Effector CD4-positive, alpha-beta T cell (primary cell): Measurements from ENCODE around the gene EFCAB5.
"Not testable (repeated sequence)": the region's sequence is repeated elsewhere in the genome, so short reads cannot be mapped to it uniquely, and the experiment has no call there.

Source experiments
- DNase-seq: peaks from one replicate; pipeline ENCODE4 v3.0.0-alpha.2; 2020

The EFCAB5 gene

DNA sequence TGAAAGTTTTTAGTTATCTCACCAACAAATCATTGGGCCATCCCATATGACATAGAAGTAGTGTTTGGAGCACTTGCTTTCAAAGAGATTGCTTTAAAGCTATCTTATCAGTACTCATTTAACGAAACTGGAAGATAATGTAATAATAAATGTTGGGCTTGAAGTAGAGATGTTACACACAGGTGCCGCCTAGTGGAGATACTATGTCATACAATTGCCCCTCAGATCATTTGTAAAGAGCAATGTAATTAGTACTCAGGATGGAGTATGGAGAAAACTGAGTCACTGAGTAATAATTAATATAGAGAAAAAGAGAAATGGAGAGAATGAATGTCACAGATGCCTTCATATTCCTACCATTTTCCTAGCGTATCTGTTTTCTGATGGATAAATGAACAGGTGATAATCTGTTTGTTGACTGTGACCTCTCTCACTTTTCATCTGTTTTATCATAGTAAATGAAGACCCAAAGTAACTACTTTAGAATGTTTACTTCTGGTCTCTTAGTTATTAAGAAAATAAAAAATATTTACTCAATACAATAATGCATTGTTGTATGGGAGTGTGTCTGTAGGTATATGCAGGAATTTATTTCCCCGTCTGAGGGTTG, 80.4 kb downstream of the EFCAB5 start:
- peak; percentile 12 for DNase-seq

DNA sequence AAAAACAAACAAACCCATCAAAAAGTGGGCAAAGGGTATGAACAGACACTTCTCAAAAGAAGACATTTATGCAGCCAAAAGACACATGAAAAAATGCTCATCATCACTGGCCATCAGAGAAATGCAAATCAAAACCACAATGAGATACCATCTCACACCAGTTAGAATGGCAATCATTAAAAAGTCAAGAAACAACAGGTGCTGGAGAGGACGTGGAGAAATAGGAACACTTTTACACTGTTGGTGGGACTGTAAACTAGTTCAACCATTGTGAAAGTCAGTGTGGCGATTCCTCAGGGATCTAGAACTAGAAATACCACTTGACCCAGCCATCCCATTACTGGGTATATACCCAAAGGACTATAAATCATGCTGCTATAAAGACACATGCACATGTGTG, 83.9 kb downstream of the EFCAB5 start:
- not testable (repeated sequence) for DNase-seq

DNA sequence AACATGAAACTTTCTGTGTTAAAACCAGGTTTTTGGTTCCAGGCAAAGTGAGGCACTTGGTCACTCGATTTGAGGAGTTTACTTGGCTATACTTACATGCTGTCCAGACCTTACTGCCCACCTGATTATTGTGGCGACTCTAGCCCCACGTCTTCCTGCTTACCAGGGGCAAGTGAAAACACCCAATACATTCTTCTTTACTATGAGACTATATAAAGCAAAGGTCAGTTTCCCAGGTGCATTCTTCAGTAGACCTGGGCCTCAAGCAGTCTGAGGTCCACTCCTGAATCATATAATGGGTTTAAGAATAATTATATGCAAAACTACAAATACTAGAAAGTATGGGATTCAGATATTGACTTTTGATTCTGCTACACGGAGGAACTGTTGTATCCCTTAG, 86.2 kb downstream of the EFCAB5 start:
- no peak for DNase-seq

DNA sequence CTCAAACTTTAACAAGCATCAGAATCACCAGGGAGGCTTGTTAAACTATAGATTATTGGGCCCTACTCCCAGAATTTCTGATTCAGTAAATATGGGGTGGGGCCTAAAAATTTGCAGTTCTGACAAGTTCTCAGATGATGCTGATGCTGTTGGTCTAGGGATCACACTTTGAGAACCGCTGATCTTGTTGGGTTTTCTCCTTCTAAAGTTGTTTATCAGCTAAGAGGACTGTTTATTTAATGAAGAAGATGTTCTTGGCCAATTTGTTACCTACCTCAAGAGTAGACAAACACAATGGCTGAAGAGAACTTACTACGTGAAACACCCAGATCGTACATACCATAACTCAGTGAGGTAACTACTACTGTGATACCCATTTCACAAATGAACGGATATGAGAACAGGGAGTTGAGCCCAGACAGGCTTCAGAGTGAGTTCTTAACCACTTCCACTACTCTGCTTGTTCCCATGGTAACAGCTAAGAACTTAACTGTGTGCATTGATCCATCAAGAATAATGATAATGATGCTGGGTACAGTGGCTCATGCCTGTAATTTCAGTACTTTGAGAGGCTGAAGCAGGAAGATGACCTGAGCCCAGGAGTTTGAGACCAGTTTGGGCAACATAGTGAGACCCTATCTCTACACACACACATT, 89.9 kb downstream of the EFCAB5 start:
- no peak for DNase-seq

DNA sequence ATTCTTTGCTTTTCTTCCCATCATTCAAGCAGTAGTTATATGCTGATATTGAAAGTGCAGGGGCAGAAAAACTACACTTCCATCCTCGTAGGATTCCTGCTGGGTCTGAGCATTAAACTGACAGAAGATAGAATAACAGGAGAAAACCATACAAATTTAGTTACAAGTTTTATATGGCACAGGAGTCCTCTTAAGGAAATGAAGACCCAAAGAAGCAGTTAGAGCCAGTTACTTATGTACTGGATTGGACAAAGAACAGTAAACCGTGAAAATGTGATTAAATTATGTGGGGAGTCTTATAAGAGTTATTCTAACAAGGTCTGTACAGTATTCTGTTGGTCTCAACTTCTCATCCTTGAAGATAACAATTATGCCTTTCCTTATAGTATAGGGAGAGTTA, 93.9 kb downstream of the EFCAB5 start:
- DNase-seq, result no peak

DNA sequence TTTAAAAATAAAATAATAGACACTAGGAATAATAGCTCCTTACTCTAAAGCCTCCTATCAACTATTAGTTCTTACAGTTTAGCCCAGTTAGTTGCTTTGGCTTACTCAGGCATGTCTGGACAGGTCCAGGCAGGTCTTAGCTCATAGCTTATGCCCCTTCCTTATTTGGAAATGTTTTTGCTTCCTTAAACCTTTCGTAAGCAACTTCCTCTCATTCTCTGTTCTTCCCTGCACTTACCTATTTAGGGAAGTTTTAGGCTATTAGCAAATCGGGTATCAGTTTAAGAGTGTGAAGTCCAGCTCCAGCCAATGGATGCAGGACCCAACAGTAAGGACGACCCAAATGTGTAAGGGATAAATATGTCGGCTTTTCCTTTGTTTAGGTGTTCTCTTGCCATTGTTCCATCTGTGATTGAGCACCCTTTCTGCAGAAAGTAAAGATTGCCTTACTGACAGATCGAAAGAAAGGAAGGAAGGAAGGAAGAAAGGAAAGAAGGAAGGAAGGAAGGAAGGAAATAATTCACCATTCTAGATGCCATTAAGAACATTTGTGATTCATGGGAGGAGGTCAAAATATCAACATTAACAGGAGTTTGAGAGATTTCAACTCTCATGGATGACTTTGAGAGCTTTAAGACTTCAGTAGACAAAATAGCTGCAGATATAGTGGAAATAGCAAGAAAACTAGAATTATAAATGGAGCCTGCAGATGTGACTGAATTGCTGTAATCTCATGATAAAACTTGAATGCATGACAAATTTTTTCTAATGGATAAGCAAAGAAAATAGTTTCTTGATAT, 99.5 kb downstream of the EFCAB5 start:
- DNase-seq, result not testable (repeated sequence)

DNA sequence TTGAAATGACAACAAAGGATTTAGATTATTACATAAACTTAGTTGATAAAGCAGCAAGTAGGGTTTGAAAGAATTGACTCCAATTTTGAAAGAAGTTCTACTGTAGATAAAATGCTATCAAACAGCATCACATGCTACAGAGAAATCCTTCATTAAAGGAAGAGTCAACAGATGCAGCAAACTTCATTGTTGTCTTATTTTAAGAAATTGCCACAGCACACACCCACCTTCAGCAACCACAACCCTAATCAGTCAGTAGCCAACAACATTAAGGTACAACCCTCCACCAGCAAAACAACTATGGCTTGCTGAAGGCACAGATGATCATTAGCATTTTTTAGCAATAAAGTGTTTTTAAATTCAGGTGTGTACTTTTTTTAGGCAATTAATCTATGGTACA, 100.1 kb downstream of the EFCAB5 start:
- no peak for DNase-seq

DNA sequence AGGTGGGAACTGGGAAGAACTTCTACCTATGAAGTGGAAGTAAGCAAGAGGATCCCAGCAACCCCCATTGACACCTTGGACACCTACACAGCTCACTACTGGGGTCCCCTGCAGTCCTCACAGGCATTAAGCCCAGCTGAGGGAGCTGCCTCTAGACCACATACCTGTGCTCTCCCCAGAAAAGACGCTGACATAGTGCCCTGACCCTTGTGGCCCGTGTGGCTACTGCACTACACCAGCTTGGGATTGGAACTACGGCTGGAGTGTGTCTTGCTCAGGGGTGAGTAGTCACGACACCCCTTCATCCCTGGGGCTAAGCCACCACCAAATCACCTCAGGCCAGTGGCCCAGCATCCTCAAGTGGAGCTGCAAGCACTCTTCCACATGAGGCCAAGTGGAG, 120.9 kb downstream of the EFCAB5 start:
- DNase-seq, result no peak

DNA sequence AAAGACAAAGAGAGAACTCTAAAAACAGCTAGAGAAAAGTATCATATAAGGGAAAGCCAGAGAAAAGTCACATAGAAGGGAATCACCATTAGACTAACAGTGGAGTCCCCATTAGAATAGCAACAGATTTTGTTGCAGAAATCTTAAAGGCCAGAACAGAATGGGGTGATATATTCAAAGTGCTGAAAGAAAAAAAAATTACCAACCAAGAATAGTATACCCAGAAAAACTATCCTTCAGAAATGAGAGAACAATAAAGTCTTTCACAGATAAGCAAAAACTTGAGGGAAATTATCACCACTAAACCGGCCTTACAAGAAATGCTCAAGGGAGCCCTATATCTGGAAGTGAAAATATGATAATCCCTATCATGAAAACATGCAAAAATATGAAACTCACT, 123.3 kb downstream of the EFCAB5 start:
- no peak for DNase-seq

DNA sequence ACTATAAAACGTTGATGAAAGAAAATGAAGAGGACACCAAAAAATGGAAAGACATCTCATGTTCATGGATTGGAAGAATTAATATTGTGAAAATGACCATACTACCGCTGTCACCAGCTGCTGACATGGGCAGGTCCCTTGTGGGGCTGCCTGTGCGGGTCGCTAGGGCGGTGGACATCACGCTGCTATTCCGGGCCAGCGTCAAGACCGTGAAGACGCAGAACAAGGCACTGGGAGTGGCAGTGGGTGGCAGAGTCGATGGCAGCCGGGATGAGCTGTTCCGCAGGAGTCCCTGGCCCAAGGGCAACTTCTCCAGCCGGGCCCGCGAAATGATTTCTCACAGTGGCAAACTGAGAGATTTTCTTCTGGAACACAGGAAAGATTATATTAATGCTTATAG, 127.0 kb downstream of the EFCAB5 start:
- DNase-seq, result no peak

DNA sequence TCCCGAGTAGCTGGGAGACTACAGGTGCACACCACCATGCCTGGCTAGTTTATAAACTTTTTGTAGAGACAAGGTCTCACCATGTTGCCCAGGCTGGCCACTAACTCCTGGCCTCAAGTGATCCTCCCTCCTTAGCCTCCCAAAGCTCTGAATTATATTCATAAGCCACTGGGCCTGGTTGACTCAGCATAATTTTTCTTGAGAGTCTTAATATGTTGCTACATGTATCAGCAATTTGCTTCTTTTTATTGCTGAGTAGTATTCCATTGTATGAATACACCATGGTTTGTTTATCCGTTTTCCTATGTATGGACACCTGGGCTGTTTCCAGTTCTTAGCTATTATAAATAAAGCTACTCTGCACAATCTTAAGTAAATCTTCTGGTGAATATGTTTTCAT, 132.8 kb downstream of the EFCAB5 start:
- no peak for DNase-seq

DNA sequence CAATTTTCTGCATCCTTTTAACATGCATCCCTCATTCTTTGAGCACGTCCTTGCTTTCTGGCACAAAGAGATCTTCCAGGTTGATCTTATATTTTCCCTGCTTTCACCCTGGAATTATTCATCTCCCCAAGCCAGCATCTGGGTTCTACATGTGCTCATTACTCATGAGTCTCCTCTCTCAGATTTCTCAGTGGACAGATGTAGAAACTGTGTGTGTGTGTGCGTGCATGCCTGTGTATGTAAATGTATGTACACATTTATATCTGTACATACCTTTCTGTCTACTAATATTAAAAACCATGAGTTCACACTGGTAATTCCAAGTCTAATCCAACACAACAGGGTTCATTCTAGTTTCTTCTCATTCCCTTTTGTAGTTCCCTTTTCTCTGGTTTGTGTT, 133.3 kb downstream of the EFCAB5 start:
- DNase-seq, result no peak

DNA sequence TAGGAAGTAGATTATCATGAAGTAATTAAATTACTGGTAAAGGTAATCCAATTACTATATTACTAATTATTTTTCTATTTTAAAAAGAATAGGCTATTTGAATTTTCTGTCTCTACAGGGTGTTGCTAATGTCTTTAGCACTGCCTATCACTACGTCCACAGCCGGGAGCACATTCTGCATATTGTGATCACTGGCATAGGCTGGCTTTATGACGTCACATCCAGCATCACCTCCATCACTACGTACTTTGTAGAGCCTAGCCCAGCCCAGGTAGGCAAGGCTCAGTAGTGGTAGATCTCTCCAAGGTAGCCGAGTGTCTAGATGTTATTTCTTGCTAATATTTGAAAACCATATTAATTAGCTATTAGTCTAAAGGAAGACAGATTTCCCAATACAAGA, 141.3 kb downstream of the EFCAB5 start:
- DNase-seq, result no peak

DNA sequence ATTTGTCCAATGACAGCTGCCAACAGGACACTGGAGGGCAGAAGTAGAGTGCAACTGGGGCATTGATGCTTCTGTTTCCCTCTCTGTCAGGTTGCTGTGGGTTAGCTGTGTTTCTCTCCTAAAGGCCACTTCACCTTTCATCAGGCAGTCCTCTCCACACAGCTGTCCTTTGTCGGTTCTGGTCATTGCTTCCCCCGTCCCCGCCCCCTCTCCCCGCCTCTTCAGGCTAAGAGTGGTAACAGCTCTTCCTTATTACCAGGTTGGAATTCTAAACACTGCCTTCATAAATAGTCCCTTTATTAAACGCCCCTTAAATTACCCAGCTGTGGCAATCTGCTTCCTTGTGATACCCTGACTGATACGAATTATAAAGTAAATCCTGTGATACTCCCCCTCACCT, 143.4 kb downstream of the EFCAB5 start:
- no peak for DNase-seq

DNA sequence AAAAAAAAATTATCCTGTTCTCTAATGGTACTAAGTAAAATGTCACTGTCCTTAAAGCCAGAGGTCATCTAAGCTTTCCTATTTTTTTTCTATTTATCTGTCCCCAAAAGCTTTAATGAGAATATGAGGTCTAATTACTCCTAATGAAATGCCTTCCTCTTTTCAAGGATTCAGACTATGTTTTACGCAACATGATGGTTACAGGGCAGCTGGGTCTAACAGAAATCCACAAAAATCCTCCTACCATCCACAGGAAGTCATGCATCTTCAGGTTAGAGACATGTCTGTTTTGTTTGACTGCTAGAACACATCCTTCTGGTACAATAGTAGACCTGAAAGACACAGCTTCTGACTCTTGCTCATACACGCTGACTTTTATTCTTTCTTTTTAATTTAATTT, 145.5 kb downstream of the EFCAB5 start:
- DNase-seq, result no peak

DNA sequence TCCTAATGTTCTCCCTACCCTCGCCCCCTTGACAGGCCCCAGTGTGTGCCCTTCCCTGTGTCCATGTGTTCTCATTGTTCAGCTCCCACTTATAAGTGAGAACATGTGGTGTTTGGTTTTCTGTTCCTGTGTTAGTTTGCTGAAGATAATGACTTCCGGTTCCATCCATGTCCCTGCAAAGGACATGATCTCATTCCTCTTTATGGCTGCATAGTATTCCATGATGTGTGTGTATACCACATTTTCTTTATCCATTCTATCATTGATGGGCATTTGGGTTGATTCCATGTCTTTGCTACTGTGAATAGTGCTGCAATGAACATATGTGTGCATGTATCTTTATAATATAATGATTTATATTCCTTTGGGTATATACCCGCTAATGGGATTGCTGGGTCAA, 146.0 kb downstream of the EFCAB5 start:
- not testable (repeated sequence) for DNase-seq

DNA sequence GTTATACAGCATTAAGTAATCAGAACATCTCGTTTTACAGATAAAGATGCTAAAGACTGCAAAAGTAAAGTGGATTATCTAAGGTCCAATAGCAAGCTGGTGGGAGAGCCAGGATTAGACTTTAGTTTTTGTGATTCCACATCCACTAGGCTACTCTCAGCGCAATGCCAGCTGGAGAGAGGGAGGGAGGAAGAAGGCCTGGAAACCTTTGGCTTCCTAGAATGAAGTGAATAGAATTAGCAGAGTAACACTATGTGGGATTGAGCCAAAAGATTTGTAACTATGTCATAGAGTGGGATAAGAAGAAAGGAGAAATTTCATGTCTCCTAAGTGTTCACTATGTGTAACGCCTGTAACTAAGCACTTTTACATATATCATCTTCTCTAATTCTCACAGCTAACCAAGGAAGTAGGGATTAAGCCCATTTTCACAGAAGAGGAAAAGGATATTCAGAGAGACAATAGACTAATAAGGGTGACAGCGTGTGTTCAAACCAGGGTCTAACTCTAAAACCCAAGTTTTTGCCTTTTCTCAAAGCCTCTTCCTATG, 149.8 kb downstream of the EFCAB5 start:
- no peak for DNase-seq

DNA sequence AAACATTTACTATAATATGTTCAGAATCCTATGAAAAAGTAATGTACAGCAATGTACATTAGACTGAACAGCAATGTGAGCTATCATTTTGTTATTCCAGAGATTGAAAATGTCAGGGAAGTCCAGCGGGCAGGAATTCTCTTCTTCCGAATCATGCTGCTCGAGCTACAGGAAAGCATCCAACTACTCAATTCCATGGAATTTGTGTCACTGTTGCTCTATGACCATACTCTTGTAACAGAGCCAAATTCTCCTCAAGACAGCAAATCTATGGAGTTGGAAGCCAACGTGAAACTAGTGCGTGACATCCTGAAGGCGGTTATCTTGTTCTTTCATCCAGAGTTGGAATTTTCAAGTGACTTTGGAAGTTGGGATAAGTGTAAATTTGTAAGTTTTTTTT, 150.3 kb downstream of the EFCAB5 start:
- no peak for DNase-seq

DNA sequence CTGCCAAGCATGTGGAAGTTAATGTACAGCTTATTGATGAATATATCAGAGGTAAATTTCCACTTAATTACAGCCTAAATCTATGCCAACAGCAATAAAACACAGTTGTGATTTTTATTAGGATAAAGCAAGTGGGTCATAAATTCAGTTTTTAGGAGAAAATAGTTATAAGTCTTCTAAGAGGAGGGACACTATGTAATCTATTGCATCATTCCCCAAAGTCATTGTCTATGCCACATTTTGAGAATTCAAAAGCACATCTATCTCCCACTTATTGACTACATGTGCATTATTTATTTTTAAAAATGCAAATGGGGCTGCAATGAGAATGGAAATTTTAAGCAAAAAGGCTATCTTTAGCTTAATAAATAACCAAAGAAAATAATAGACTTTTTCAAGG, 151.5 kb downstream of the EFCAB5 start:
- DNase-seq, result no peak

DNA sequence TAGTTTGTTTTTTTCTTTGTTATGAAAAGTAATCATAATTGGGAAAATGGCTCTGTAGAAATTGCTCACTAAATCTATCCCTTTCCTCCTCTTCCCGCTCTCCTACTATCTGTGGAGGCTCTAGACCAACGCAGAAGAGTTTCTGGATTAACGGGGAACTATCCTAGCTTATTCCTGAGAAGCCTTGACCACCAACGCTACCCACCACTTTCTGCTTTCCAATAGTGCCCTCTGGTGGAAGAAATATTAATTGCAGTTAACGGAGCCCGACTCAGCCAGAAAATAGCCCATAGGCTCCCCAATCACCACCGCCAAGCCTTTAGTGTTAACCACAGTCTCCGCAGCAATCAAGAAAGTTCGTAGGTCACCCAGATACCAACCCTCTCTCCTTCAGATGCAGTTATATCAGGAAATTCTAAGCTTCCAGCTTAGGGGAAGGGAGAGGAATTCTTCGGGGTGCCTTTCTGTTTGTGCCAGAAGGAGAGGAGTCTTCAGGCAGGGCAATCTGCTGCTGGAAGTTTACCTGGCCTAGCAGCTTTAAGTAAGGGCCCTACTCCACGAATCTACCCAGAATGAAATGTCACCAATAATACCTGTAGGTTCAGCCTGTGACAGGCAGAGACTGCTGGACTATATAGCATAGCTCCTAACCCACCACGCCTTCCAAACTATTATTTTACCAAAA, 152.2 kb downstream of the EFCAB5 start:
- DNase-seq, result peak; percentile 30

DNA sequence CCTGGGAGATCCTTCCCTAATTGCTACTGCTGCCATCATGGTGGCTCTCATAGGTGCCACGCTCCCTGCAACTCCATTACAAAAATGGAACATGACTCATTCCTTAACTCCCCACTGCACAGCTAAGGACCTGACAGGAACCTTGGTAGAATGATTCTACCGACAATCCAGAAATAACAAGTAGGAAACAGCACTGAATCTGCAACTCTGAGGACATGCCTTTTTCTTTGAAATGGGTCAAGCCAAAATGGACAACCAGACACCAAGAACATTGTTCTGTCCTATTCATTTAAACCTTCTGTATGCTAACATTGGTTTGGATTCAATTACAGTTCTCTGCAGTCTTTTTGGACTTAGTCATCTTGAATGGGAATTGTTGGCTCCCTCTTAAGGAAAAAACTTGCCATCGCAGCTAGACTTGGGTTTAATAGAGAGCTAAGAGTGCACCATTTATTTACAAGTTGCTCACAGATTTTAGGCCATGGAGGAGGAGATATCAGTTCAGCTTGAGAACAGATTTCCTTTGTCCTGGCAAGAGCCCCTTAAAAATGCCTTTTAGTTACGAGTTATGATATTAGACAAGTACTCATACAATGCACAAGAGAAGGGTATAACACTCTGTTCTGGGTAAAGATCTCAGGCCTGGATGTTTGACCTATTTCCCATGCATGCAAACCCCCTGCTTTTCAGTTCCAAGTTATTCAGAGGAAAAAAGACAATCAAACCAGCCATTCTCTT, 154.2 kb downstream of the EFCAB5 start:
- no peak for DNase-seq

DNA sequence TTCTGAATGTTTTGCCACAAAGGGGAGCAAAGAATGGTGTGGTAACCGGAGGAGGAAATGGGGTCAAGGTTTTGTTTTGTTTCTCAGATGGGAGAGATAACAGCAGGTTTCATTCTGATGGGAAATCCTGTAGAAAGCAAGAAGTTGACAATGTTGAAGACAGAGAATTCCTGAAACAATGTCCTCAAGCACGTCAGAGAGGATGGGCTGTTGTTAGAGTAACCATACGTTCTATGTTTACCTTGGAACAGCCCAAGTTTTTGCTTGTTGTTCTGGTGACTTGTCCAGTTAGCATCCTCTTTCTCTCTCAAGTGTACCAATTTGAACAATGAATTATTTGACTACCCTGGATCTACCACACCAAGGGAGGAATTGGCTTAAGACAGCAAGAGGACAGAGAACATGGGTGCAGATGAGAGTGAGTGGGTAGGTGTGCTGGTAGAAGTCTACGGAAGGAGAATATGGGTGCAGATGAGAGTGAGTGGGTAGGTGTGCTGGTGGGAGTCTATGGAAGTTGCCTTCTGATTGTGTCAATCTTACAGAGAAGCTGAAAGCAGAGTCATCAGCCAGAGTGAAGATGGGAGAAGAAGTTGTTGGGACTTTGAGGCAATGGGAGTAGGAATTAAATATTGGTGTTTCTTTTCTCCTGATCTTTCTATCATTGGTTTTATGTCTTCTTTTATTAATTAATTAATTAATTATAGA, 160.4 kb downstream of the EFCAB5 start:
- DNase-seq, result no peak
